Testis (tissue), 3 donors: ENCODE results near the gene COBL. TPM values are rescaled to one million over a fixed set of nuclear protein-coding genes. Genes with fewer than 3 reads are reported as not detected.

Experiments used
- DNase-seq: peaks from one replicate; pipeline ENCODE4 v3.0.0-alpha.2; 2019
- H3K27ac ChIP-seq, 2 donors: fragments of 200-600 bp; sonication (generic); one replicate each; pipeline ENCODE4 v1.5.1; 2019
- H3K27me3 ChIP-seq: fragments of 200-600 bp; sonication (generic); one replicate; pipeline ENCODE4 v1.5.1; 2019
- H3K36me3 ChIP-seq: fragments of 200-600 bp; sonication (generic); one replicate; pipeline ENCODE4 v1.5.1; 2017; ENCODE audit warnings: low read depth; ENCODE audit errors: missing control alignments
- H3K4me1 ChIP-seq: fragments of 200-600 bp; sonication (generic); one replicate; pipeline ENCODE4 v1.5.1; 2019
- H3K4me3 ChIP-seq, 2 donors: fragments of 200-600 bp; sonication (generic); one replicate each; pipeline ENCODE4 v1.5.1; 2017 to 2019
- H3K9me3 ChIP-seq: fragments of 200-600 bp; sonication (generic); one replicate; pipeline ENCODE4 v1.5.1; 2017
- CTCF ChIP-seq, 3 experiments: fragments of 450-650 bp in 2 of 3; fragments of 200-600 bp in 1 of 3; sonication (generic) in 1 of 3; IDR thresholded peaks; one replicate each; pipeline ENCODE4 v1.5.1; 2016 to 2019; ENCODE audit warnings: antibody characterized with exemption in 3 of 3, mild to moderate bottlenecking in 2 of 3, moderate library complexity in 1 of 3
- POLR2A ChIP-seq: fragments of 450-650 bp; IDR thresholded peaks from one replicate; pipeline ENCODE4 v1.6.1; 2017; ENCODE audit warnings: antibody characterized with exemption, mild to moderate bottlenecking, moderate library complexity
- WGBS, 2 donors: methylation state at CpG; one replicate each; pipeline ENCODE4 v1.1.5; 2018; 5-methylcytosine and 5-hydroxymethylcytosine counted together
- intact Hi-C: fragments of 100-400 bp; cut with DNase I; formaldehyde crosslinking; loops from one replicate; pipeline ENCODE4 v1.15.1; 2023; ENCODE audit warnings: low total_unique reads
- polyA plus RNA-seq: library from polyadenylated mRNA; stranded (reverse); fragments of 350-450 nt; fragmentation: Illumina TruSeq; extraction: RNeasy Lipid Tissue Mini Kit (QIAGEN cat#74804); gene quantifications from one replicate; pipeline ENCODE4 v1.2.3, GENCODE V29; 2014; ENCODE audit warnings: low read depth, low replicate concordance; ENCODE audit not compliant: insufficient read depth
- total RNA-seq, 2 donors: library from RNA; depleted of rRNA; stranded (reverse); fragments of >200 nt; gene quantifications; one replicate each; pipeline ENCODE4 v1.2.3, GENCODE V29; 2016

The COBL gene
- total and polyA plus RNA-seq, 3 donors from 2014 or later: 9.2 to 14.8 (median 12.3) TPM

- DNase-seq: no peak
- H3K4me1 ChIP-seq: no peaks in the 10 kb centered on the region
- H3K27ac ChIP-seq: no peak overlapping the region
- no peaks in the 10 kb centered on the region for H3K36me3 ChIP-seq
- intact Hi-C loops: no loop called here
- TF ChIP-seq CTCF (IDR thresholded peaks at IDR 0.05) (no peak), POLR2A (no peak)
- no peaks in the 10 kb centered on the region for H3K27me3 ChIP-seq
- 79 to 86% methylated on average over 22 of the region's 22 CpGs for WGBS, 2 donors
- H3K4me3 ChIP-seq: no peak overlapping the region
- no peaks in the 10 kb centered on the region for H3K9me3 ChIP-seq
These were observed 296.4 kb downstream of the COBL start for GRCh38 chr7:51019891-51020870.

- Histone ChIP-seq H3K27me3 (no peaks in the 10 kb centered on the region), H3K9me3 (no peaks in the 10 kb centered on the region), H3K27ac (no peak overlapping the region), H3K36me3 (no peaks in the 10 kb centered on the region), H3K4me1 (no peaks in the 10 kb centered on the region), H3K4me3 (no peak overlapping the region)
- TF ChIP-seq CTCF (IDR thresholded peaks at IDR 0.05) (no peak), POLR2A (no peak)
- WGBS, 2 donors: 89 to 93% methylated on average over 7 of the region's 7 CpGs
- intact Hi-C loops: no loop called here
- DNase-seq: no peak
These were observed 297.3 kb downstream of the COBL start for GRCh38 chr7:51019191-51019844.

- intact Hi-C loops: no loop called here
- WGBS, 2 donors: 82 to 86% methylated on average over 15 to 16 of the region's 16 CpGs
- no peak for TF ChIP-seq CTCF (IDR thresholded peaks at IDR 0.05)
- no peak for TF ChIP-seq POLR2A
- Histone ChIP-seq H3K36me3 (no peaks in the 10 kb centered on the region), H3K4me1 (no peaks in the 10 kb centered on the region), H3K9me3 (no peaks in the 10 kb centered on the region), H3K27me3 (no peaks in the 10 kb centered on the region), H3K4me3 (no peak overlapping the region), H3K27ac (no peak overlapping the region)
- DNase-seq: no peak
These were observed 298.8 kb downstream of the COBL start for GRCh38 chr7:51017576-51018535.

- no peaks in the 10 kb centered on the region for H3K4me1 ChIP-seq
- no peak overlapping the region for H3K4me3 ChIP-seq
- no peak for TF ChIP-seq POLR2A
- no peak for TF ChIP-seq CTCF (IDR thresholded peaks at IDR 0.05)
- H3K36me3 ChIP-seq: no peaks in the 10 kb centered on the region
- DNase-seq: no peak
- intact Hi-C loops: no loop called here
- no peak overlapping the region for H3K27ac ChIP-seq
- WGBS, 2 donors: 96 to 97% methylated on average over 9 of the region's 9 CpGs
- H3K27me3 ChIP-seq: no peaks in the 10 kb centered on the region
- H3K9me3 ChIP-seq: no peaks in the 10 kb centered on the region
These were observed 300.1 kb downstream of the COBL start for GRCh38 chr7:51016546-51016945.
